ENCODE measurements around the gene ZBTB46. TPM values are rescaled to one million over a fixed set of nuclear protein-coding genes. Genes with fewer than 3 reads are reported as not detected.

Gene ZBTB46
- total RNA-seq, 2 experiments from 2014 or later: 0.67 to 1.3 TPM

DNA sequence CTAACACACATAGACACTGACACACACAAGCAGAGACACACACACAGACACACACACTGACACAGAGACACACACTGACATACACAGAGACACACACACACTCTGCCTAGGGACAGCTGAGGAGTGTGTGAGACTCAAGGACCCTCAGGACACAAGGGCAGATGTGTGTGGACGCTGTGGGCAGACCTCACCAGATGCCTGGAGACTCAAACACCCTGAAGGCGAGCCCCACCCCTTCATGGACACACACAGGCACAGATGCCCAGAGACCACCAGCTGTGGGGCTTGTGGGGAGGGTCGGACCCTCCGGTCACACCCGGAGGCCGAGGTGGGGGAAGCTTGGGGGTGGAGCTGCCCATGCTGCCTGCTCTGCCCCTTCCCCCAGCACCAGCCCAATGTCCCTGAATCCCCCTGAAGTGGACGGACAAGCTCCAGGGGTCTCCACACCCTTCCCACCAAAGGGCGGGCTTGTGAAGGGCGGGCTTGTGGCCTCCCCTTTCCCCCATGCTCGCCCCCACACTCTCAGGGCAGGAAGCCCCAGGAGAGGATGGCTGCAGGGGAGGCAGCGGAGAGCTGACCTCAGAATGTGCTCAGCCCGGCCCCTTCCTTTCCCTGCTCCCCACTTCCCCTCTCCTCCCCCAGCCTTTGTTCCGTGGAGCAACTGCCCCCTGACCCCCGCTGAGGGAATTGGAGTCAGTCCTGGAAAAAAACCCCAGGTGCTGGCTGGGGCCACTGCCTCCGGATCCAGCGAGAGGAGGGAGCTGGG lies 16.4 kb upstream of the ZBTB46 start:
- no peaks in the 10 kb centered on the region for H3K9me3 ChIP-seq (ENCODE audit: low read length)
- no peak overlapping the region for H3K4me3 ChIP-seq (ENCODE audit: low read depth, low read length, poor library complexity, severe bottlenecking)
- no TSS peak for BruUV-seq (replicated peaks)
- H2AFZ ChIP-seq (ENCODE audit: low read length): no peak overlapping the region
- no peaks in the 10 kb centered on the region for H4K20me1 ChIP-seq (ENCODE audit: insufficient read depth, low read length)
- no peaks in the 10 kb centered on the region for H3K79me2 ChIP-seq (ENCODE audit: insufficient read depth, low read depth, low read length)
- H3K4me2 ChIP-seq (ENCODE audit: low read length): no peak overlapping the region
- intact Hi-C loops (cut with micrococcal nuclease; ENCODE audit: unreplicated experiment): no loop called here
- H3K27ac ChIP-seq (ENCODE audit: low read depth, low read length, poor library complexity, severe bottlenecking): no peak overlapping the region
- DNase-seq (ENCODE audit: low spot score): no peak
- ChIA-PET POLR2A (no interaction called here), CTCF (ENCODE audit: unreplicated experiment) (interaction anchor here (0.6 kb wide), 1 partner anchor 303 kb away, joined by 4 read pairs; no protein-coding TSS in a partner anchor)
- H3K4me1 ChIP-seq (ENCODE audit: insufficient read depth, low read length, poor library complexity, severe bottlenecking): no peaks in the 10 kb centered on the region
- TF ChIP-seq, protein P1, sequence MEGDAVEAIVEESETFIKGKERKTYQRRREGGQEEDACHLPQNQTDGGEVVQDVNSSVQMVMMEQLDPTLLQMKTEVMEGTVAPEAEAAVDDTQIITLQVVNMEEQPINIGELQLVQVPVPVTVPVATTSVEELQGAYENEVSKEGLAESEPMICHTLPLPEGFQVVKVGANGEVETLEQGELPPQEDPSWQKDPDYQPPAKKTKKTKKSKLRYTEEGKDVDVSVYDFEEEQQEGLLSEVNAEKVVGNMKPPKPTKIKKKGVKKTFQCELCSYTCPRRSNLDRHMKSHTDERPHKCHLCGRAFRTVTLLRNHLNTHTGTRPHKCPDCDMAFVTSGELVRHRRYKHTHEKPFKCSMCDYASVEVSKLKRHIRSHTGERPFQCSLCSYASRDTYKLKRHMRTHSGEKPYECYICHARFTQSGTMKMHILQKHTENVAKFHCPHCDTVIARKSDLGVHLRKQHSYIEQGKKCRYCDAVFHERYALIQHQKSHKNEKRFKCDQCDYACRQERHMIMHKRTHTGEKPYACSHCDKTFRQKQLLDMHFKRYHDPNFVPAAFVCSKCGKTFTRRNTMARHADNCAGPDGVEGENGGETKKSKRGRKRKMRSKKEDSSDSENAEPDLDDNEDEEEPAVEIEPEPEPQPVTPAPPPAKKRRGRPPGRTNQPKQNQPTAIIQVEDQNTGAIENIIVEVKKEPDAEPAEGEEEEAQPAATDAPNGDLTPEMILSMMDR (conservative IDR thresholded peaks at IDR 0.05; ENCODE audit: low read length): no peak
- H3K36me3 ChIP-seq (ENCODE audit: insufficient read depth, low read length): no peaks in the 10 kb centered on the region
- no peaks in the 10 kb centered on the region for H3K9me2 ChIP-seq (ENCODE audit: insufficient read depth, low read length)

DNA sequence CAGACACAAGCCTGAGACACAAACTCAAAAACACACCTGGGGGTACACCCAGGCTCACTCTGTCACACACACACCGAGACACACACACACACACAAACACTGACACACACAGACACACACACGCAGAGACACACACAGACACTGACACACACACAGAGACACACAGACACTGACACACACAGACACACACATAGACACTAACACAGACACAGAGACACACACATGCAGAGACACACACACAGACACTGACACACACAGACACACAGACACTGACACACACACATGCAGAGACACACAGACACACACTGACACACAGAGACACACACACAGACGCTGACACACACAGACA lies 15.8 kb upstream of the ZBTB46 start:
- BruUV-seq (replicated peaks): no TSS peak
- no peak overlapping the region for H2AFZ ChIP-seq (ENCODE audit: low read length)
- intact Hi-C loops (cut with micrococcal nuclease; ENCODE audit: unreplicated experiment): no loop called here

DNA sequence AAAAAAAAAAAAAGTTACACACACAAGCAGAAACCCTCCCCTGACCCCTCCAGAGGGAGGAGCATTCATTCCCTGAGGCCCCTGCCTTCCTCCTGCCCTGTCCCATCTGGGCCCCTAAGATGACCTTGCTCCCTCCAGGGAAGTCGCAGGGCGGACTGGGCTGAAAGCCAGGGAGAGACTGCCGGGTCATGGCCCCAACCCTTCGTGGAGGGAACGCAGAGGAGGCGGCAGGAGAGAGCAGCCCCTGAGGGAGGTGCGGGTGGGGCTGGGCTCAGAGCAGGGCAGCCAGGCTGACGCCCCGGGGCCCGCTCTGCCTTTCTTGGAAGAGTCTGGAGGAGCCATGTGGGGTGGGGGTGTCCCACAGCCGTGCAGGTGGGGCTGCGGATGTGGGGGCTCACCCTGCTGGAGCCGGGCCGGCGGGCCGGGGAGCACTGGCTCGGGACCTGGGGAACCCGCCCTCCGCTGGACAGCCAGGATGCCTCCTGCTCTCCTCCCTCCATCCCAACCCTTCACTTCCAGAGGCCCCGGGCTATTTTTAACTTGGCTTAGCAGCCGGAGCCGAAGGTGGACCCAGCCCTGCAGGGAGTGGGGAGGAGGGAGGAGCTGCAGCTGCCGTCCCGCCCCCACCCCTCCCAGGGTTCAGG lies 15.2 kb upstream of the ZBTB46 start:
- no peak overlapping the region for H3K4me3 ChIP-seq (ENCODE audit: low read depth, low read length, poor library complexity, severe bottlenecking)
- H3K9me2 ChIP-seq (ENCODE audit: insufficient read depth, low read length): no peaks in the 10 kb centered on the region
- no peaks in the 10 kb centered on the region for H3K36me3 ChIP-seq (ENCODE audit: insufficient read depth, low read length)
- no peaks in the 10 kb centered on the region for H3K4me1 ChIP-seq (ENCODE audit: insufficient read depth, low read length, poor library complexity, severe bottlenecking)
- no peak overlapping the region for H2AFZ ChIP-seq (ENCODE audit: low read length)
- TF ChIP-seq, protein P1 (conservative IDR thresholded peaks at IDR 0.05; ENCODE audit: low read length): no peak
- no peak for TF ChIP-seq EZH2phosphoT487 (IDR thresholded peaks at IDR 0.05; ENCODE audit: borderline replicate concordance, low read depth, low read length)
- POLR2A ChIA-PET: no interaction called here
- no peaks in the 10 kb centered on the region for H4K20me1 ChIP-seq (ENCODE audit: insufficient read depth, low read length)
- intact Hi-C loops (cut with micrococcal nuclease; ENCODE audit: unreplicated experiment): no loop called here
- H3K27ac ChIP-seq (ENCODE audit: low read depth, low read length, poor library complexity, severe bottlenecking): no peak overlapping the region
- no peak overlapping the region for H3K4me2 ChIP-seq (ENCODE audit: low read length)
- no peaks in the 10 kb centered on the region for H3K79me2 ChIP-seq (ENCODE audit: insufficient read depth, low read depth, low read length)
- CTCF ChIA-PET (ENCODE audit: unreplicated experiment): no interaction called here
- BruUV-seq (replicated peaks): no TSS peak
- no peaks in the 10 kb centered on the region for H3K9me3 ChIP-seq (ENCODE audit: low read length)
- no peak for DNase-seq (ENCODE audit: low spot score)

More for the DNA sequence above, 15.8 kb upstream of the ZBTB46 start:
- TF ChIP-seq, protein P1 (conservative IDR thresholded peaks at IDR 0.05; ENCODE audit: low read length): no peak
- TF ChIP-seq EZH2phosphoT487 (IDR thresholded peaks at IDR 0.05; ENCODE audit: borderline replicate concordance, low read depth, low read length): no peak
- Histone ChIP-seq H3K9me3 (ENCODE audit: low read length) (no peaks in the 10 kb centered on the region), H3K4me1 (ENCODE audit: insufficient read depth, low read length, poor library complexity, severe bottlenecking) (no peaks in the 10 kb centered on the region), H3K79me2 (ENCODE audit: insufficient read depth, low read depth, low read length) (no peaks in the 10 kb centered on the region), H3K36me3 (ENCODE audit: insufficient read depth, low read length) (no peaks in the 10 kb centered on the region), H3K4me2 (ENCODE audit: low read length) (no peak overlapping the region), H4K20me1 (ENCODE audit: insufficient read depth, low read length) (no peaks in the 10 kb centered on the region), H3K9me2 (ENCODE audit: insufficient read depth, low read length) (no peaks in the 10 kb centered on the region), H3K27ac (ENCODE audit: low read depth, low read length, poor library complexity, severe bottlenecking) (no peak overlapping the region), H3K4me3 (ENCODE audit: low read depth, low read length, poor library complexity, severe bottlenecking) (no peak overlapping the region)
- ChIA-PET POLR2A (no interaction called here), CTCF (ENCODE audit: unreplicated experiment) (interaction anchor here (0.6 kb wide), 1 partner anchor 303 kb away, joined by 4 read pairs; no protein-coding TSS in a partner anchor)
- no peak for DNase-seq (ENCODE audit: low spot score)

All from OCI-LY7 (cell line).